ENCODE data around the gene UFD1.

UFD1 gene

GRCh38 chr22:19471572-19471971 lies 7.4 kb downstream of the UFD1 start:
- DNase-seq (ENCODE audit: low spot score): no peak

GRCh38 chr22:19470010-19470409 lies 9.0 kb downstream of the UFD1 start:
- no peak for DNase-seq (ENCODE audit: low spot score)

- DNase-seq (ENCODE audit: low spot score): no peak
Measured at GRCh38 chr22:19469421-19469820, 9.6 kb downstream of the UFD1 start.

- DNase-seq (ENCODE audit: low spot score): no peak
Measured at GRCh38 chr22:19467912-19468311, 11.1 kb downstream of the UFD1 start.

GRCh38 chr22:19466848-19467752 lies 11.9 kb downstream of the UFD1 start:
- no peak for DNase-seq (ENCODE audit: low spot score)

GRCh38 chr22:19466126-19466716 lies 12.8 kb downstream of the UFD1 start:
- DNase-seq (ENCODE audit: low spot score): no peak

GRCh38 chr22:19464975-19465374 lies 14.0 kb downstream of the UFD1 start:
- DNase-seq (ENCODE audit: low spot score): no peak

- no peak for DNase-seq (ENCODE audit: low spot score)
Measured at GRCh38 chr22:19464546-19464945, 14.4 kb downstream of the UFD1 start.

GRCh38 chr22:19463491-19464469 lies 15.2 kb downstream of the UFD1 start:
- DNase-seq (ENCODE audit: low spot score): peak; percentile 84

- no peak for DNase-seq (ENCODE audit: low spot score)
Measured at GRCh38 chr22:19463008-19463407, 16.0 kb downstream of the UFD1 start.

- DNase-seq (ENCODE audit: low spot score): no peak
Measured at GRCh38 chr22:19461506-19461905, 17.5 kb downstream of the UFD1 start.

GRCh38 chr22:19460036-19460435 lies 19.0 kb downstream of the UFD1 start:
- DNase-seq (ENCODE audit: low spot score): no peak

GRCh38 chr22:19457828-19458428 lies 21.1 kb downstream of the UFD1 start:
- no peak for DNase-seq (ENCODE audit: low spot score)

GRCh38 chr22:19456541-19456940 lies 22.5 kb downstream of the UFD1 start:
- no peak for DNase-seq (ENCODE audit: low spot score)

GRCh38 chr22:19455585-19456370 lies 23.2 kb downstream of the UFD1 start:
- no peak for DNase-seq (ENCODE audit: low spot score)

GRCh38 chr22:19455033-19455432 lies 24.0 kb downstream of the UFD1 start:
- no peak for DNase-seq (ENCODE audit: low spot score)

GRCh38 chr22:19454156-19454555 lies 24.8 kb downstream of the UFD1 start:
- no peak for DNase-seq (ENCODE audit: low spot score)

- no peak for DNase-seq (ENCODE audit: low spot score)
Measured at GRCh38 chr22:19453718-19454117, 25.3 kb downstream of the UFD1 start.

GRCh38 chr22:19451570-19451969 lies 27.4 kb downstream of the UFD1 start:
- DNase-seq (ENCODE audit: low spot score): no peak

GRCh38 chr22:19450363-19451175 lies 28.4 kb downstream of the UFD1 start:
- DNase-seq (ENCODE audit: low spot score): no peak

Measured in AG08395 (cell line).